ENCODE measurements around the gene TMEM181. TPM values are rescaled to one million over a fixed set of nuclear protein-coding genes. Genes with fewer than 3 reads are reported as not detected.

The TMEM181 gene
- total and polyA plus RNA-seq, 9 donors = 7.3 to 21.9 (median 12.7) TPM

DNA sequence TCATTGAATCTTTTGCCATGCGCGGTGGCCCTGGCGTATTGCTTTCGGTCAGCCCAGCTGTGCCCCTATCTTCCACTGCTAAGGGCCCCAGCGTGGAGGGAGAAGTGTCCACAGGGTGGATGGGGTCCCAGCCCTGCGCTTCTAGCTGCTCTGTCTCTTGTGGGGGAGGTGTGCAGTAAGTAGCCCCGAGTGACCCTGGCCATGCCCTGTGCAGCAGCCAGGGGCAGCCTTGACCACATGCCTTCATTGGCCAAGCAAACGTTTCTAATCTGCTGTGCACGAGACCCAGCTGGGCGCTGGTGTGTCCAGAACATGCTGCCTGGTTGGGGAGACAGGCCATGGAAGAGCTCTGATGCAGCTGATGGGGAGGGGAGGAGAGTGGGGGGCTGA lies 13.6 kb downstream of the TMEM181 start:
- Histone ChIP-seq H3K27ac (no peak overlapping the region), H3K4me3 (no peak overlapping the region), H3K4me1 (ENCODE audit: insufficient read depth) (no peaks in the 10 kb centered on the region), H3K27me3 (no peaks in the 10 kb centered on the region), H3K9me3 (no peaks in the 10 kb centered on the region), H3K36me3 (no peaks in the 10 kb centered on the region)
- intact Hi-C loops (cut with DNase I) = no loop called here
- DNase-seq = no peak
- WGBS, 3 donors = 74 to 84% (median 74%) methylated on average over 10 of the region's 10 CpGs
- TF ChIP-seq EP300 (IDR thresholded peaks at IDR 0.05) = no peak
- TF ChIP-seq CTCF (IDR thresholded peaks at IDR 0.05) = no peak
- no peak for TF ChIP-seq POLR2A (IDR thresholded peaks at IDR 0.05)

DNA sequence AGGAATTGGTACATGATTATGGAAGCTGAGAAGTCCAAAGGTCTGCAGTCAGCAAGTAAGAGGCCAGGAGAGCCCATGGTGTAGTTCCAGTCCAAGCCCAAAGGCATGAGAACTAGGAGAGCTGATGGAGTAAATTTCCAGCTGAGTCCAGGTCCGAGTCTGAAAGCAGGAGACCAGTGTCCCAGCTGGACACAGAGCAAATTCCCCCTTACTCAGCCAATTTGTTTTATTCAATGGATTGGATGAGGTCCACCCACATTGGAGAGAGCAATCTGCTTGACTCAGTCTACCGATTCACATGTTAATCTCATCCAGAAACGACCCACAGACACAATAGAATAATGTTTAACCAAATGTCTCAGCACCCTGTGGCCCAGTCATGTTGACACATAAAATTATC lies 14.9 kb downstream of the TMEM181 start:
- Histone ChIP-seq H3K27ac (no peak overlapping the region), H3K4me3 (no peak overlapping the region), H3K36me3 (no peaks in the 10 kb centered on the region), H3K9me3 (no peaks in the 10 kb centered on the region), H3K4me1 (ENCODE audit: insufficient read depth) (no peaks in the 10 kb centered on the region), H3K27me3 (no peaks in the 10 kb centered on the region)
- TF ChIP-seq POLR2A (IDR thresholded peaks at IDR 0.05) (no peak), CTCF (IDR thresholded peaks at IDR 0.05) (no peak), EP300 (IDR thresholded peaks at IDR 0.05) (no peak)
- DNase-seq = no peak
- intact Hi-C loops (cut with DNase I) = no loop called here
- WGBS, 3 donors = 88 to 89% (median 89%) methylated on average over 3 of the region's 3 CpGs

- no peaks in the 10 kb centered on the region for H3K4me1 ChIP-seq (ENCODE audit: insufficient read depth)
- intact Hi-C loops (cut with DNase I) = no loop called here
- TF ChIP-seq CTCF (IDR thresholded peaks at IDR 0.05) = no peak
- TF ChIP-seq EP300 (IDR thresholded peaks at IDR 0.05) = no peak
- H3K4me3 ChIP-seq = no peak overlapping the region
- H3K9me3 ChIP-seq = no peaks in the 10 kb centered on the region
- H3K27me3 ChIP-seq = no peaks in the 10 kb centered on the region
- DNase-seq = no peak
- 82 to 90% (median 88%) methylated on average over 4 of the region's 4 CpGs for WGBS, 3 donors
- no peaks in the 10 kb centered on the region for H3K36me3 ChIP-seq
- H3K27ac ChIP-seq = no peak overlapping the region
Observed at GRCh38 chr6:158575550-158575949, 15.7 kb downstream of the TMEM181 start.

GRCh38 chr6:158584236-158584651 lies 24.4 kb downstream of the TMEM181 start:
- Histone ChIP-seq H3K9me3 (no peaks in the 10 kb centered on the region), H3K4me1 (ENCODE audit: insufficient read depth) (no peaks in the 10 kb centered on the region), H3K27me3 (no peaks in the 10 kb centered on the region), H3K36me3 (no peaks in the 10 kb centered on the region), H3K27ac (no peak overlapping the region), H3K4me3 (no peak overlapping the region)
- TF ChIP-seq CTCF (IDR thresholded peaks at IDR 0.05) (no peak), POLR2A (IDR thresholded peaks at IDR 0.05) (no peak), EP300 (IDR thresholded peaks at IDR 0.05) (no peak)
- intact Hi-C loops (cut with DNase I) = no loop called here
- no peak for DNase-seq
- WGBS, 3 donors = 89 to 90% (median 90%) methylated on average over 8 of the region's 8 CpGs

DNA sequence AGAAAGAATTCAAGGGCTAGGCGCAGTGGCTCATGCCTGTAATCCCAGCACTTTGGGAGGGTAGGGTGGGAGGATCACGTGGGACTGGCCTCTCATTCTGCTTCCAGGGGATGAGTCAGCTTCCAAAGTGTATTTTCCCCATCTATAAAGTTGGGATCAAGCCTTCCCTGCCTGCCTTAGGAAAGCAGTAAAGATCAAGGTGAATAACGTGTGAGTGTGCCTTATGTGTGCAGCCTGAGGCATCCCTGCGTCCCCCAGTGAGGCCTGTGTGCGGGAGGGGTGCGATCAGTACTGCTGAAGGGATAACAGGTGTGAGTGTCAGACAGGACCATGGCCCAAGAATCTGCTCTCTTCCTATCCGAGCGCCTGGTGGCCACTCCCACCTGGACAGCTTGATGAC lies 26.8 kb downstream of the TMEM181 start:
- H3K4me1 ChIP-seq (ENCODE audit: insufficient read depth) = no peaks in the 10 kb centered on the region
- H3K4me3 ChIP-seq = no peak overlapping the region
- H3K9me3 ChIP-seq = no peaks in the 10 kb centered on the region
- no peaks in the 10 kb centered on the region for H3K36me3 ChIP-seq
- no peaks in the 10 kb centered on the region for H3K27me3 ChIP-seq
- TF ChIP-seq CTCF (IDR thresholded peaks at IDR 0.05) = no peak
- TF ChIP-seq POLR2A (IDR thresholded peaks at IDR 0.05) = no peak
- TF ChIP-seq EP300 (IDR thresholded peaks at IDR 0.05) = no peak
- no peak for DNase-seq
- H3K27ac ChIP-seq = no peak overlapping the region
- intact Hi-C loops (cut with DNase I) = no loop called here
- 95 to 98% (median 95%) methylated on average over 8 of the region's 8 CpGs for WGBS, 3 donors
